Fibroblast of peridontal ligament (primary cell): Measurements from ENCODE around the gene CLSTN2.
A peak's percentile ranks its signal among the peaks of the same experiment; 100 is the strongest.

ENCODE experiments used
- DNase-seq: peaks from one replicate; pipeline ENCODE4 v3.0.0-alpha.2; 2010; ENCODE audit errors: extremely low read depth

CLSTN2 gene

GRCh38 chr3:140338916-140339315 is 403.9 kb downstream of the CLSTN2 start:
- no peak for DNase-seq

GRCh38 chr3:140341203-140341602 is 406.2 kb downstream of the CLSTN2 start:
- no peak for DNase-seq

GRCh38 chr3:140341817-140342403 is 406.9 kb downstream of the CLSTN2 start:
- no peak for DNase-seq

- DNase-seq: no peak
These were observed 407.7 kb downstream of the CLSTN2 start for GRCh38 chr3:140342668-140343067.

DNA sequence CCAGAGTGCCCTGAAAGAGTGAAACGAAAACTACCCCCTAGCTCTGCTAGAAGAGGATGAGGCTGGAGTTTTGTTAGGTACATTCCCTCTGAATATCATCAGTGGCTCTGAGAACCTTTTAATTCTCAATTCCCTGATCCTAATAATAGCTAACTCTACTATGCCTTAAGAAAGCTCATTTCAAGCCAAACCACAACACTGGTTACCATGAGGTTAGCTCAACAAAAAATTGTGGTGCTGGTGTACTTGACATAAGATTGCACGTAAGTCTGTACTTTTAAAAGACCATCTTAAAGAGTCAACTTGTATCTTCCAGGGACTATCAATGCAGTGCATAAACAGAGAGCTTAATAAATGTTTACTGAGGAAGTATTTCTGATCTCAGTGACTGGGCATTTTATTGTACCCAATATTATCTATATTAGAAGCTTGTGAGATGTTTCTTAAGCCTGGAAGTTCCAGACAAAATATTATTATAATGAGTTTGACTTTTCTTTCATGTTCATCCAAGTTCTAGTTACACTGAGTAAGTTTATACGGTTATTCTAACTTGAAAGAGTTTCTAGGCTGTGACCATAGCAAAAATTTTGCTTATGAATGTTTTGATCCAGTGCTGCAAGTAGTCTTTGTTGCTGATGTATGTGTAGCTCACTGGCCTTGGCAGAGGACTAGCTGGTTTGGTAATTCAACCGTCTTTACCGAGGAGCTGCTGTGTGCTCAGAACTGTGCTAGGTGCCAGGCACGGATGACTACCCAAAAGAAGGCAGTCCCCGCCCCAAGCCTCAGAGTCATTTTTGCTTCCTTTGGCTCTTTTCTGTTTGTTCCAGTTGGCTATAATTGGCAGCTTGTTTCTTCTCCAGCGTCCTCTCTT is 408.5 kb downstream of the CLSTN2 start:
- DNase-seq: peak; percentile 8

GRCh38 chr3:140344082-140344454 is 409.1 kb downstream of the CLSTN2 start:
- DNase-seq: no peak

- DNase-seq: no peak
These were observed 409.7 kb downstream of the CLSTN2 start for GRCh38 chr3:140344601-140345205.

DNA sequence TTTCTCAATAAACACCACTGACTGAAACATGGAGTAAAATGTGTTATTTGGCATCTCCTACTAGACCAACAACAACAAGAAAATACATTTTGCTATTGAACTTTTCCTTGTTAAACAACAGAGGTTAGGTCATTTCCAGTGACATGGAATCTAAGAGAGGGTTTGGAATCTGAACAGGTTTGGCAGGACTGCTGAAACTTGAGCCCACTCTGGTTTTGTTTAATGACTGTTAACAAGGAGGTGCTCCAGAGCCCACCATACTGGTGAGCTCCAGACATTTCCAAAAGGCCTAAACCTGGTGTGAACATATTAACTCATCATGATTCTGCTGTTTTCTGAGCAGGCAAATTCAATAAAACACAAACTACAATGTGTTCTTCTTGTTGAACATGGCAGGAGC is 412.2 kb downstream of the CLSTN2 start:
- DNase-seq: no peak

- no peak for DNase-seq
These were observed 415.0 kb downstream of the CLSTN2 start for GRCh38 chr3:140349938-140350337.

DNA sequence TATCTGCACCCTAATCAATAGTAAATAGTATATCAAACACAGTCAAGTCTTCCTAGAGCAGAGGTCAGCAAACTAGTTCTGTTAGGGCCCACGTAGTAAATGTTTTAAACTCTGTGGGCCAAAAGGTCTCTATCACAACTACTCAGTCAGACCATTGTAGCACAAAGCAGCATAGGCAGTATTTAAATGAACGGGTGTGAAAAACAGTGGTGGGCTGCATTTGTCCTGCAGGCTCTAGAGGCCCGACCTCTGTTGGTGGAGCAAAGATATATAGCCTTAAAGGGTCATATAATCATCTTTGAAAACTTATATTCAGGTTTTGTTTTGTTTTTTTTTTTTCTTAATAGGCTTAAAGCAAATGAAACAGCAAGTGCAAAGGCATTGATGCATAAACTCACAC is 416.5 kb downstream of the CLSTN2 start:
- DNase-seq: no peak

- no peak for DNase-seq
These were observed 420.5 kb downstream of the CLSTN2 start for GRCh38 chr3:140355481-140355880.

GRCh38 chr3:140358686-140359085 is 423.7 kb downstream of the CLSTN2 start:
- DNase-seq: no peak

DNA sequence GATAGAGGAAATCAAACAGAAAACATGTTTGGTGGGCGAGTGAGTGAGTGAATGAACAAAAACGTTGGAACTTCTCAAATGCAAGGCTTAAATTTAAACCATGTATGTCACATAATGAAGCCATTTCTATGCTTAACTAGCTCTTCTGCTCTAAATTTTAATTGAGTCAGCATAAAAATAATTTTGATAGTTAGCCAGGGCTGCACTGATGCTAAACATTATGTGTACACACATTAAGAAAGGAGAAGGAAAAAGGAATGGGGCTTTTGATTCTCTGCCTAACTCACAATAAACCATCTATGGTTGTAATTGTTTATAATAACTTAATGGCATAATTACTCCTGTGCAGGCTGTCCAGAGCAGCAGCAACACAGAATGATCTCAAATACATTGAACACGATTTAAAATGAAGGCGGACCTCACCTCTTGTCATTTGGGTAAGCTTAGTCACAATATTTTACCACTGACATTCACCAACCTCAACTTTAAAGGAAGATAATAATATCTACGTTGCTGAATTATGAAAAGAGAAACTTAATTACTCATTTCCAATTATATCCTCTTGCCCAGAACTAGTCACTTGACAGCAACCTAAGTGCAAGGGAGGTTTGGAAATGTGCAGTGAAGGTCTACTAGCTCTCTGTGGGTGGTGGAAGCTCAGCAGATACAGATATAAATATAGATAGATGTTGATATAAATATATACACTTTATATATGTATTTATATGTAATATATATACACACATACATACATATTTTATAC is 424.4 kb downstream of the CLSTN2 start:
- no peak for DNase-seq

DNA sequence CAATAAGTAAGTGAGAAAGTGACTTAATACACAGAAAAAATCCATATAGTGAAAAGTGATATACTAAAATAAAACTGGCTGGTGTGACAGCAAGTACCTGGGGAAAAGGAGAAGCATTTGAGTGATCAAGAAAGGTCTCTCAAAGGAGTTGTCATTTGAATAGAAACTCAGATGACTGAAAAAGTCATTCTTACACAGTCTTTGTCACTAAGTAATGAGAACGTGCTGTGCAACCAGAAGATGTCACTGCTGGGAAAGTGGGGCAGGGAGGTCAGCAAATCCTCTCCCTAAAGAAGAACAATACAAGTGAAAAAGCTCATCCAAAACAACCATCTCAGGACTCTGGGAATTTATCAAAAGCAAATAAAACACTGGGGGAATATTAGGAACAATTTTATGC is 425.3 kb downstream of the CLSTN2 start:
- DNase-seq: peak; percentile 13

- DNase-seq: no peak
These were observed 428.8 kb downstream of the CLSTN2 start for GRCh38 chr3:140363801-140364200.

DNA sequence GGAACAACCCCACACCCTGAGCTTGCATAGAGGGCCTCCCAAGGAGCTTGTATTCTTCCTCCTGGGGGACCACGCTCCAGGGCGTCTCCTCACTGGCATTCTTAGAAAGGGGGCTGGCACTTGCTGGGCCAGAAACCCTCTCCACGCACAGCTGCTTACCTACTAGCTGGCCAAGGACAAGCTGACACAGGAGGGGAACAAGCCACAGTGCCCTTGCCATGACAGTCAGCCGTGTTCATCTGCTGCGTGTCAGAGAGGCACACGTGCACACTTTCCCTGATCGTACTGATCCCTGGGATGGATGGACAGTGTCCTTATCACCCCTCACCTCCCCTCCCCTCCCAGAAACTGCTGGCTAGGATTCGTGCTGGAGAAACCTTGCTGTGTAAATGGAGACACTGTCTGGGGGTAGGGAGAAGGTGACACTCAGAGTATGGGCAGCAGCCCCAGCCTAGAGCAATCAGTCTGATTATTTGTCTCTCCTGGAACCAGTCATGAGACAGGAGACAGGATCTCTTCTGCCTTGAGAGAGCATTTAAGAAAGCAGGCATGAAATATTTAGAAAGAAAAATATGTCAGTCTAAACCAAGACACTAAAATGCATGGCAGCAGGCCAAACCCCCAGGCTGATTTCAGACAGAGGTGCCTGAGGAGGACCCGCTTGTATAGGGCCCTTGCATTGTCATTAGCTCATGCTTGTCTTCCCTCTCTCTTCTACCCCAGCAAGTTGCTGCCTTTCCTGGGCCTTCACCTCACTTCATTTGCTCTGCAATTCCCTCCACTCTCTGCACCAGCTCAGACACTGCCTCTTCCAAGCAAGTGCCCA is 431.1 kb downstream of the CLSTN2 start:
- DNase-seq: no peak

DNA sequence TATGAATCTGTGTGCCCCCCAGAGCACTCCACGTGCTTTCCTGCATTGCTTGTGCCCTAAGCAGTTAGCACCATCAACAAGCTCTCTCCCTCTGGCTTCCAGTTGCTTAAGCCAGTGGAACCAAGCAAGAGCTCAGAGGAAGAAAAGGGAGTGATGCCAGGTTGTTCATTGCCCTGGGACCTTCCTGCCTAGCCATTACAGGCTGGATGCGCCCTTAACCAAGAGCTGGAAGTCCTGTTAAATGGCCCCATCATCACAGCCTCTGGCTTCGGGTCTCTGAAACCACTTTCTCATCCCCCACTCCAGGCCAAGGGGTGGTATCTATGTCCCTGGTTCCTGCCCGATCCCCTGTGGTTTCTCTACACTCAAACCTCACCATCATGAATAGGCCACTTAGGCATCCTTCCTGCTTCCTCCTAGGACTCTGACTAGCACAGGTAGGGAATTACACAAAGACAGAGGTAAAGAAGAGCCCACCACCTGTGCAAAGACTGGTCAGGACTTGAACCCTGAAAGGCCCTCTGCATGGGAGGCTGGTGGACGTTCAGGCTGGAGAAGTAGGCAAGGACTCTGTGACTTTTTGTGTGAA is 433.3 kb downstream of the CLSTN2 start:
- DNase-seq: no peak

DNA sequence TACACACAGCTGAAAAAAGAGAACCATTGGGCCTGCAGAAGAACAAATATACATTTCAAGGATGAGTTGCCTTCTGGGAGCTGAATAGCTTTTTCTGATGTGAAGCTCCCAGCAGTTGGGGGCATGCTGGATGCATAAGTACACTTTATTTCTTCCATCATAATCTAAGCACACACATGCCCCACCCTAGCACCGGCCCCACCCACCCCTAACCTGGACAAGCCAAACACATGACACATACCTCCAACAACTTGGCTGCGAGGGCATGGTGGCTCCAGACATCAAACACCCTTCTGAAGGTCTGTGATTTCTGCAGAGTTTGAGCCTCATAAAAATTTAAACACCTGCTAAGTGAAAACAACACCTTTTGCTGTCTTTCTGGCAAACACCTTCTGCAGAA is 435.7 kb downstream of the CLSTN2 start:
- no peak for DNase-seq

GRCh38 chr3:140373234-140373633 is 438.2 kb downstream of the CLSTN2 start:
- no peak for DNase-seq

GRCh38 chr3:140375002-140375401 is 440.0 kb downstream of the CLSTN2 start:
- no peak for DNase-seq
